ENCODE measurements around the gene COG5.

DNA sequence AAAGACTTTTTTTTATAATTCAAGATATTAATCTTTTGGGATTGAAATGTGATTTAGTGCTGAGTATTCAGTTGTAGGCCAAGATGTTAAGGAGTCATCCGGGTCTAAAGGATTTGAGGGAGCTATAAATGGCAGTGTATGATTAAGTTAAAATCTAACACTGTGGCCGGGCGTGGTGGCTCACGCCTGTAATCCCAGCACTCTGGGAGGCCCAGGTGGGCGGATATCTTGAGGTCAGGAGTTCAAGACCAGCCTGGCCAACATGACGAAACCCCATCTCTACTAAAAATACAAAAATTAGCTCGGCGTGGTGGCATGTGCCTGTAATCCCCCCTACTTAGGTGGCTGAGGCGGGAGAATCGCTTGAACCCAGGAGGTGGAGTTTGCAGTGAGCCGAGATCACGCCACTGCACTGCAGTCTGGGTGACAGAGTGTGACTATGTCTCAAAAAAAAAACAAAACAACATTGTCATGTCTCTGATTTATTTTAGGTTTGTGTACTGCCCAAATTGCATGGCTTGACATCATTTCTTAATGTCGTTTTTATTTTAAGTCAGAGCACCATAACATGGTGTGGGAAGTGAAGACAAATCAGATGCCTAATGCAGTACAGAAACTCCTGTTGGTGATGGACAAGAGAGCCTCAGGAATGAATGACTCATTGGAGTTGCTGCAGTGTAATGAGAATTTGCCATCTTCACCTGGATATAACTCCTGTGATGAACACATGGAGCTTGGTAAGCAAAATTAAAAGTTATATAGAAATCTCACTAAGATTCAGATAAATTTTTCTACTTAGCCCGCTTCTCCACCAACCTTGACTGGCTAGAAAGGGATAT is 384.2 kb downstream of the COG5 start:
- no peak for TF ChIP-seq SPI1 (IDR thresholded peaks at IDR 0.05; ENCODE audit: borderline replicate concordance, low read depth)
- TF ChIP-seq, protein P1, sequence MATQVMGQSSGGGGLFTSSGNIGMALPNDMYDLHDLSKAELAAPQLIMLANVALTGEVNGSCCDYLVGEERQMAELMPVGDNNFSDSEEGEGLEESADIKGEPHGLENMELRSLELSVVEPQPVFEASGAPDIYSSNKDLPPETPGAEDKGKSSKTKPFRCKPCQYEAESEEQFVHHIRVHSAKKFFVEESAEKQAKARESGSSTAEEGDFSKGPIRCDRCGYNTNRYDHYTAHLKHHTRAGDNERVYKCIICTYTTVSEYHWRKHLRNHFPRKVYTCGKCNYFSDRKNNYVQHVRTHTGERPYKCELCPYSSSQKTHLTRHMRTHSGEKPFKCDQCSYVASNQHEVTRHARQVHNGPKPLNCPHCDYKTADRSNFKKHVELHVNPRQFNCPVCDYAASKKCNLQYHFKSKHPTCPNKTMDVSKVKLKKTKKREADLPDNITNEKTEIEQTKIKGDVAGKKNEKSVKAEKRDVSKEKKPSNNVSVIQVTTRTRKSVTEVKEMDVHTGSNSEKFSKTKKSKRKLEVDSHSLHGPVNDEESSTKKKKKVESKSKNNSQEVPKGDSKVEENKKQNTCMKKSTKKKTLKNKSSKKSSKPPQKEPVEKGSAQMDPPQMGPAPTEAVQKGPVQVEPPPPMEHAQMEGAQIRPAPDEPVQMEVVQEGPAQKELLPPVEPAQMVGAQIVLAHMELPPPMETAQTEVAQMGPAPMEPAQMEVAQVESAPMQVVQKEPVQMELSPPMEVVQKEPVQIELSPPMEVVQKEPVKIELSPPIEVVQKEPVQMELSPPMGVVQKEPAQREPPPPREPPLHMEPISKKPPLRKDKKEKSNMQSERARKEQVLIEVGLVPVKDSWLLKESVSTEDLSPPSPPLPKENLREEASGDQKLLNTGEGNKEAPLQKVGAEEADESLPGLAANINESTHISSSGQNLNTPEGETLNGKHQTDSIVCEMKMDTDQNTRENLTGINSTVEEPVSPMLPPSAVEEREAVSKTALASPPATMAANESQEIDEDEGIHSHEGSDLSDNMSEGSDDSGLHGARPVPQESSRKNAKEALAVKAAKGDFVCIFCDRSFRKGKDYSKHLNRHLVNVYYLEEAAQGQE (IDR thresholded peaks at IDR 0.05; ENCODE audit: insufficient replicate concordance, low read depth): no peak
- TF ChIP-seq, protein P2, sequence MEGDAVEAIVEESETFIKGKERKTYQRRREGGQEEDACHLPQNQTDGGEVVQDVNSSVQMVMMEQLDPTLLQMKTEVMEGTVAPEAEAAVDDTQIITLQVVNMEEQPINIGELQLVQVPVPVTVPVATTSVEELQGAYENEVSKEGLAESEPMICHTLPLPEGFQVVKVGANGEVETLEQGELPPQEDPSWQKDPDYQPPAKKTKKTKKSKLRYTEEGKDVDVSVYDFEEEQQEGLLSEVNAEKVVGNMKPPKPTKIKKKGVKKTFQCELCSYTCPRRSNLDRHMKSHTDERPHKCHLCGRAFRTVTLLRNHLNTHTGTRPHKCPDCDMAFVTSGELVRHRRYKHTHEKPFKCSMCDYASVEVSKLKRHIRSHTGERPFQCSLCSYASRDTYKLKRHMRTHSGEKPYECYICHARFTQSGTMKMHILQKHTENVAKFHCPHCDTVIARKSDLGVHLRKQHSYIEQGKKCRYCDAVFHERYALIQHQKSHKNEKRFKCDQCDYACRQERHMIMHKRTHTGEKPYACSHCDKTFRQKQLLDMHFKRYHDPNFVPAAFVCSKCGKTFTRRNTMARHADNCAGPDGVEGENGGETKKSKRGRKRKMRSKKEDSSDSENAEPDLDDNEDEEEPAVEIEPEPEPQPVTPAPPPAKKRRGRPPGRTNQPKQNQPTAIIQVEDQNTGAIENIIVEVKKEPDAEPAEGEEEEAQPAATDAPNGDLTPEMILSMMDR (IDR thresholded peaks at IDR 0.05; ENCODE audit: insufficient read depth, low read length): no peak
- no peak for TF ChIP-seq GABPA (IDR thresholded peaks at IDR 0.05; ENCODE audit: low read depth)
- no peak for TF ChIP-seq POLR2AphosphoS5 (IDR thresholded peaks at IDR 0.05; ENCODE audit: low read depth)
